PFSK-1 (cell line): ENCODE data around the gene CETN3.

Experiments
- FOXP2 ChIP-seq: optimal IDR thresholded peaks from 2 replicates; pipeline ENCODE3; 2011; ENCODE audit warnings: borderline replicate concordance, control low read depth, inconsistent platforms; ENCODE audit not compliant: insufficient read depth; ENCODE audit errors: extremely low read length, extremely low read depth
- POLR2AphosphoS5 ChIP-seq: IDR thresholded peaks from 2 replicates; pipeline ENCODE4 v1.6.1; 2012; ENCODE audit warnings: low read depth, mild to moderate bottlenecking, control low read depth, low read length, moderate library complexity
- SIN3A ChIP-seq: IDR thresholded peaks from 2 replicates; pipeline ENCODE4 v1.6.1; 2012; ENCODE audit warnings: mild to moderate bottlenecking, low read length, moderate library complexity, borderline replicate concordance; ENCODE audit not compliant: insufficient read depth
- TAF1 ChIP-seq: IDR thresholded peaks from 2 replicates; pipeline ENCODE4 v1.6.1; 2012; ENCODE audit warnings: low read length, control low read depth, borderline replicate concordance; ENCODE audit not compliant: insufficient read depth
- TF ChIP-seq, protein P1 (sequence below), 2 experiments: IDR thresholded peaks; 2 replicates each; pipeline versions ENCODE4 v1.6.1 to v1.8.0; 2011 to 2012; ENCODE audit warnings: low read depth in 2 of 2, low read length in 2 of 2, control low read depth in 1 of 2, inconsistent platforms in 1 of 2, mild to moderate bottlenecking in 1 of 2, moderate library complexity in 1 of 2; ENCODE audit not compliant: insufficient read depth in 1 of 2

Gene CETN3

DNA sequence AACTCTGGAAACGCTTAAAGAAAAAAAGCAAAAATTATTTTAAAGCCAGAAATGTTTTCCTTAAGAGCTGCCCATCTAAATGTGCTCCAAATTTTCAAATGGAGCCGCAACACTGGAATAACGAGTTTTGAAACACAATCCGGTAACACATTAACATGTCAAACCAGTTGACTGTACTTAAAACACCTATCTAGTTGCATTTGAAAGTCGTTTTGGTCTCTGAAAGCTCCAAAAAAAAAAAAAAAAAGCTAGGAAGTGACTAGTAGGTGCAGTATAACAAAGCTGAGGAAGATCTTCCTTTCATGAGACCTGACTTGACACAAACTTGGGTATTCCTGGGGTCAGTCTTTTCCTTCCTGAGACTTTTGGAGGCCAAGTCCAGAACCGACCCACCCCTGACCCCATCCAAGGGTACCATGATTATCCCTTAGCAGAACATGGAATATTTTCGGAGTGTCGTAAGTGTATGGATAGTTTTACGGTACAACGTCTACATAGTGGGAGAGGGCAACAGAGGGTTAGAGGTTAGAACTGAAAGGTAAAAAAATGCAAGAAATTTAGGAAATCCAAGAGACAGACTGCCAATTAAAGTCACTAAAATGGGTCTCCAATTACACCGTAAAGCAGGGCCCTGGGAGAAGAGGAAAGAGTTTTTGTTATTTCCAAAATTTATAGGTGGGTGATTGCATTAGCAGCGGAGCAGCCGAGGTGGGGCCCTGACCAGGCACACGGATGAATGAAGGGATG is 812 bp downstream of the CETN3 start:
- TF ChIP-seq, protein P1, sequence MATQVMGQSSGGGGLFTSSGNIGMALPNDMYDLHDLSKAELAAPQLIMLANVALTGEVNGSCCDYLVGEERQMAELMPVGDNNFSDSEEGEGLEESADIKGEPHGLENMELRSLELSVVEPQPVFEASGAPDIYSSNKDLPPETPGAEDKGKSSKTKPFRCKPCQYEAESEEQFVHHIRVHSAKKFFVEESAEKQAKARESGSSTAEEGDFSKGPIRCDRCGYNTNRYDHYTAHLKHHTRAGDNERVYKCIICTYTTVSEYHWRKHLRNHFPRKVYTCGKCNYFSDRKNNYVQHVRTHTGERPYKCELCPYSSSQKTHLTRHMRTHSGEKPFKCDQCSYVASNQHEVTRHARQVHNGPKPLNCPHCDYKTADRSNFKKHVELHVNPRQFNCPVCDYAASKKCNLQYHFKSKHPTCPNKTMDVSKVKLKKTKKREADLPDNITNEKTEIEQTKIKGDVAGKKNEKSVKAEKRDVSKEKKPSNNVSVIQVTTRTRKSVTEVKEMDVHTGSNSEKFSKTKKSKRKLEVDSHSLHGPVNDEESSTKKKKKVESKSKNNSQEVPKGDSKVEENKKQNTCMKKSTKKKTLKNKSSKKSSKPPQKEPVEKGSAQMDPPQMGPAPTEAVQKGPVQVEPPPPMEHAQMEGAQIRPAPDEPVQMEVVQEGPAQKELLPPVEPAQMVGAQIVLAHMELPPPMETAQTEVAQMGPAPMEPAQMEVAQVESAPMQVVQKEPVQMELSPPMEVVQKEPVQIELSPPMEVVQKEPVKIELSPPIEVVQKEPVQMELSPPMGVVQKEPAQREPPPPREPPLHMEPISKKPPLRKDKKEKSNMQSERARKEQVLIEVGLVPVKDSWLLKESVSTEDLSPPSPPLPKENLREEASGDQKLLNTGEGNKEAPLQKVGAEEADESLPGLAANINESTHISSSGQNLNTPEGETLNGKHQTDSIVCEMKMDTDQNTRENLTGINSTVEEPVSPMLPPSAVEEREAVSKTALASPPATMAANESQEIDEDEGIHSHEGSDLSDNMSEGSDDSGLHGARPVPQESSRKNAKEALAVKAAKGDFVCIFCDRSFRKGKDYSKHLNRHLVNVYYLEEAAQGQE (IDR thresholded peaks at IDR 0.05; ENCODE audit: insufficient read depth in 1 of 2, low read depth in 2 of 2, low read length in 2 of 2), result no peak
- TF ChIP-seq SIN3A (no peak), FOXP2 (no peak), POLR2AphosphoS5 (no peak; the same call in 1 of the 2 replicates), TAF1 (no peak)

DNA sequence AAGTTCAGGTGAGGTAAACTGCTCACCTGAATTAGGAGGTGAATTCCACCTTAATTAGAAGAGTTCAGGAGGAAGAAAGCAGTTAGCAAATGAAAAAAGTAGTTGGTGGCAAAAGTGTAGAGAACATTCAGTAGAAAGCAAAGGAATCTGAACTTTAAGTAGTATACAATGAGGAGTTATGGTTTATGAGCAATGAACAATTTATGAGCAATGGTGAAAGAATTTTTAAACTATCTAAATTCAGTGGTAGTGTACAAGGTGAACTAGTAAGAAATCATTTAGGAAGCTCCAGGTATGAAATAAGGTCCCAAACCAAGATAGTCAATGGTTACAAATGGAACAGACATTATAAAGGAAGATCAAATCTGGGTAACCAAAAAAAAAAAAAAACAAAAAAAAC is 3.1 kb downstream of the CETN3 start:
- TF ChIP-seq TAF1 (no peak), POLR2AphosphoS5 (no peak), FOXP2 (no peak), SIN3A (no peak)
- TF ChIP-seq, protein P1 (IDR thresholded peaks at IDR 0.05; ENCODE audit: insufficient read depth in 1 of 2, low read depth in 2 of 2, low read length in 2 of 2), result no peak

GRCh38 chr5:90402521-90403255 is 6.9 kb downstream of the CETN3 start:
- TF ChIP-seq POLR2AphosphoS5, result no peak
- TF ChIP-seq TAF1, result no peak
- no peak for TF ChIP-seq FOXP2
- TF ChIP-seq, protein P1 (IDR thresholded peaks at IDR 0.05; ENCODE audit: insufficient read depth in 1 of 2, low read depth in 2 of 2, low read length in 2 of 2), result no peak
- TF ChIP-seq SIN3A, result no peak

- TF ChIP-seq SIN3A (no peak), FOXP2 (no peak), TAF1 (no peak), POLR2AphosphoS5 (no peak)
- TF ChIP-seq, protein P1 (IDR thresholded peaks at IDR 0.05; ENCODE audit: insufficient read depth in 1 of 2, low read depth in 2 of 2, low read length in 2 of 2), result no peak
Observed at GRCh38 chr5:90399251-90399650, 10.3 kb downstream of the CETN3 start.
